ENCODE measurements around the gene ENG.

- TF ChIP-seq, protein P1, sequence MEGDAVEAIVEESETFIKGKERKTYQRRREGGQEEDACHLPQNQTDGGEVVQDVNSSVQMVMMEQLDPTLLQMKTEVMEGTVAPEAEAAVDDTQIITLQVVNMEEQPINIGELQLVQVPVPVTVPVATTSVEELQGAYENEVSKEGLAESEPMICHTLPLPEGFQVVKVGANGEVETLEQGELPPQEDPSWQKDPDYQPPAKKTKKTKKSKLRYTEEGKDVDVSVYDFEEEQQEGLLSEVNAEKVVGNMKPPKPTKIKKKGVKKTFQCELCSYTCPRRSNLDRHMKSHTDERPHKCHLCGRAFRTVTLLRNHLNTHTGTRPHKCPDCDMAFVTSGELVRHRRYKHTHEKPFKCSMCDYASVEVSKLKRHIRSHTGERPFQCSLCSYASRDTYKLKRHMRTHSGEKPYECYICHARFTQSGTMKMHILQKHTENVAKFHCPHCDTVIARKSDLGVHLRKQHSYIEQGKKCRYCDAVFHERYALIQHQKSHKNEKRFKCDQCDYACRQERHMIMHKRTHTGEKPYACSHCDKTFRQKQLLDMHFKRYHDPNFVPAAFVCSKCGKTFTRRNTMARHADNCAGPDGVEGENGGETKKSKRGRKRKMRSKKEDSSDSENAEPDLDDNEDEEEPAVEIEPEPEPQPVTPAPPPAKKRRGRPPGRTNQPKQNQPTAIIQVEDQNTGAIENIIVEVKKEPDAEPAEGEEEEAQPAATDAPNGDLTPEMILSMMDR (IDR thresholded peaks at IDR 0.05) = no peak
- TF ChIP-seq EP300 (IDR thresholded peaks at IDR 0.05; ENCODE audit: borderline replicate concordance in 1 of 2, low read depth in 1 of 2, low read length in 1 of 2) = no peak
- no peak for TF ChIP-seq USF2 (IDR thresholded peaks at IDR 0.05; ENCODE audit: borderline replicate concordance, low read depth, low read length)
- no peak for TF ChIP-seq EZH2phosphoT487 (IDR thresholded peaks at IDR 0.05; ENCODE audit: borderline replicate concordance, low read depth)
- TF ChIP-seq, protein P2, sequence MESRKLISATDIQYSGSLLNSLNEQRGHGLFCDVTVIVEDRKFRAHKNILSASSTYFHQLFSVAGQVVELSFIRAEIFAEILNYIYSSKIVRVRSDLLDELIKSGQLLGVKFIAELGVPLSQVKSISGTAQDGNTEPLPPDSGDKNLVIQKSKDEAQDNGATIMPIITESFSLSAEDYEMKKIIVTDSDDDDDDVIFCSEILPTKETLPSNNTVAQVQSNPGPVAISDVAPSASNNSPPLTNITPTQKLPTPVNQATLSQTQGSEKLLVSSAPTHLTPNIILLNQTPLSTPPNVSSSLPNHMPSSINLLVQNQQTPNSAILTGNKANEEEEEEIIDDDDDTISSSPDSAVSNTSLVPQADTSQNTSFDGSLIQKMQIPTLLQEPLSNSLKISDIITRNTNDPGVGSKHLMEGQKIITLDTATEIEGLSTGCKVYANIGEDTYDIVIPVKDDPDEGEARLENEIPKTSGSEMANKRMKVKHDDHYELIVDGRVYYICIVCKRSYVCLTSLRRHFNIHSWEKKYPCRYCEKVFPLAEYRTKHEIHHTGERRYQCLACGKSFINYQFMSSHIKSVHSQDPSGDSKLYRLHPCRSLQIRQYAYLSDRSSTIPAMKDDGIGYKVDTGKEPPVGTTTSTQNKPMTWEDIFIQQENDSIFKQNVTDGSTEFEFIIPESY (IDR thresholded peaks at IDR 0.05; ENCODE audit: borderline replicate concordance, low read depth) = no peak
- TF ChIP-seq MXI1 (IDR thresholded peaks at IDR 0.05; ENCODE audit: low read depth, low read length) = no peak
- no peak for TF ChIP-seq SMC3 (IDR thresholded peaks at IDR 0.05; ENCODE audit: low read depth, low read length)
- TF ChIP-seq TCF12 (IDR thresholded peaks at IDR 0.05) = no peak
- no peak for TF ChIP-seq NFIC (IDR thresholded peaks at IDR 0.05; ENCODE audit: borderline replicate concordance)
- TF ChIP-seq GABPA (IDR thresholded peaks at IDR 0.05; ENCODE audit: low read depth) = no peak
- no peak for TF ChIP-seq CHD2 (IDR thresholded peaks at IDR 0.05; ENCODE audit: low read length, partially characterized antibody)
Observed at GRCh38 chr9:127873886-127874285, 19.4 kb upstream of the ENG start.

All from SK-N-SH (cell line).